HepG2 (cell line): ENCODE results near the gene KRT84. TPM values are rescaled to one million over a fixed set of nuclear protein-coding genes. Genes with fewer than 3 reads are reported as not detected.

Source experiments
- ATAC-seq: fragments of 200-7000 bp; cut with Tn5 transposase; 3 replicates; pipeline ENCODE4 v1.9.1; 2020; ENCODE audit warnings: mild to moderate bottlenecking, moderate library complexity
- BruUV-seq: library from RNA; stranded (reverse); fragments of 400-500 nt; replicated peaks from 2 replicates; lab custom pipeline; 2021; lab: Mats Ljungman, UMichigan
- CTCF ChIA-PET: fragments of 300-600 bp; formaldehyde crosslinking; extraction: SDS; loops from one replicate; lab custom pipeline; 2021; ENCODE audit warnings: low total read pairs, inconsistent platforms, low intra/inter-chr PET ratio; lab: Yijun Ruan, JAX
- POLR2A ChIA-PET: fragments of 350-600 bp; sonication (Branson Sonifier 250); formaldehyde crosslinking; loops from one replicate; lab custom pipeline; 2020; ENCODE audit warnings: antibody characterized with exemption, inconsistent platforms; lab: Yijun Ruan, JAX
- DNase-seq: peaks from one replicate; pipeline ENCODE4 v3.0.0-alpha.2; 2015; ENCODE audit warnings: low spot score
- FAIRE-seq: peaks from 3 replicates; lab custom pipeline; 2011; peaks lifted over from hg19 to GRCh38; lab: Jason Lieb, UNC
- H2AFZ ChIP-seq: one replicate; pipeline ENCODE4 v1.6.1; 2011; ENCODE audit warnings: low read length, inconsistent platforms
- H3K27ac ChIP-seq: fragments of 300-600 bp; 3 replicates; pipeline ENCODE4 v1.8.0; 2011; ENCODE audit warnings: mixed run types, mild to moderate bottlenecking, mixed read lengths, low read length, inconsistent platforms; ENCODE audit not compliant: insufficient read depth; ENCODE audit errors: extremely low read length
- H3K27me3 ChIP-seq, 2 experiments: fragments of 200-600 bp in 1 of 2; 2 replicates in 1 of 2; 3 replicates in 1 of 2; pipeline versions ENCODE4 v1.6.0 to v1.8.0; 2011; ENCODE audit warnings: low read length in 2 of 2, mild to moderate bottlenecking in 2 of 2, moderate library complexity in 2 of 2, inconsistent platforms in 1 of 2; ENCODE audit not compliant: insufficient read depth in 2 of 2, control insufficient read depth in 1 of 2
- H3K36me3 ChIP-seq, 2 experiments: fragments of 200-600 bp in 1 of 2; replicated peaks in 1 of 2; 2 replicates in 1 of 2; 3 replicates in 1 of 2; pipeline versions ENCODE4 v1.5.1 to v1.8.0; 2011; ENCODE audit warnings: low read length in 2 of 2, inconsistent platforms in 1 of 2; ENCODE audit not compliant: insufficient read depth in 2 of 2, control insufficient read depth in 1 of 2
- H3K4me1 ChIP-seq: 2 replicates; pipeline ENCODE4 v1.5.1; 2012; ENCODE audit warnings: low read length, inconsistent platforms; ENCODE audit not compliant: insufficient read depth
- H3K4me2 ChIP-seq: 2 replicates; pipeline ENCODE4 v1.6.0; 2011; ENCODE audit warnings: low read depth, low read length, inconsistent platforms
- H3K4me3 ChIP-seq, 3 experiments: fragments of 200-600 bp in 1 of 3; sonication (generic), shearing (Covaris generic) in 1 of 3; replicated peaks in 1 of 3; 2 replicates each; pipeline ENCODE4 v1.5.1; 2011 to 2016; ENCODE audit warnings: low read length in 3 of 3, inconsistent platforms in 2 of 3, low read depth in 2 of 3, mild to moderate bottlenecking in 2 of 3, control low read depth in 1 of 3, mixed read lengths in 1 of 3; ENCODE audit not compliant: insufficient read depth in 1 of 3
- H3K79me2 ChIP-seq: one replicate; pipeline ENCODE4 v1.6.1; 2011; ENCODE audit warnings: low read length, inconsistent platforms; ENCODE audit not compliant: insufficient read depth
- H3K9ac ChIP-seq: 2 replicates; pipeline ENCODE4 v1.6.0; 2011; ENCODE audit warnings: mild to moderate bottlenecking, low read depth, low read length, inconsistent platforms; ENCODE audit not compliant: insufficient read depth
- H3K9me3 ChIP-seq: 2 replicates; pipeline ENCODE4 v1.5.1; 2012; ENCODE audit warnings: mild to moderate bottlenecking, low read length
- H4K20me1 ChIP-seq: 2 replicates; pipeline ENCODE4 v1.6.0; 2011; ENCODE audit warnings: inconsistent platforms, mild to moderate bottlenecking, low read length, moderate library complexity; ENCODE audit not compliant: insufficient read depth
- ERF ChIP-seq: IDR thresholded peaks from 2 replicates; pipeline ENCODE4 v1.6.1; 2018; ENCODE audit warnings: missing biosample characterization, missing genetic modification reagents
- GTF2F1 ChIP-seq: fragments of 150-350 bp; IDR thresholded peaks from 2 replicates; pipeline ENCODE4 v1.6.1; 2014; ENCODE audit warnings: low read length
- GTF3A ChIP-seq: sonication (generic); formaldehyde crosslinking; conservative IDR thresholded peaks from 2 replicates; pipeline ENCODE4 v1.4.0; 2020; ENCODE audit warnings: mild to moderate bottlenecking, missing genetic modification reagents
- KAT2B ChIP-seq: fragments of 150-350 bp; IDR thresholded peaks from 2 replicates; pipeline ENCODE4 v1.6.1; 2014; ENCODE audit warnings: low read depth, low read length, borderline replicate concordance
- NFAT5 ChIP-seq: sonication (generic); formaldehyde crosslinking; IDR thresholded peaks from 2 replicates; pipeline ENCODE4 v1.4.0; 2020; ENCODE audit warnings: missing genetic modification reagents
- NFKB2 ChIP-seq: sonication (generic); formaldehyde crosslinking; IDR thresholded peaks from 2 replicates; pipeline ENCODE4 v1.4.0; 2020; ENCODE audit warnings: missing genetic modification reagents, borderline replicate concordance
- POLR2AphosphoS5 ChIP-seq: IDR thresholded peaks from 2 replicates; pipeline ENCODE4 v1.6.1; 2012; ENCODE audit warnings: low read depth, low read length
- RARA ChIP-seq: IDR thresholded peaks from 2 replicates; pipeline ENCODE4 v1.6.1; 2016; ENCODE audit warnings: missing genetic modification reagents, missing compliant biosample characterization
- RBFOX2 ChIP-seq: fragments of 200-400 bp; formaldehyde crosslinking; IDR thresholded peaks from 2 replicates; pipeline ENCODE4 v1.6.1; 2017; ENCODE audit warnings: low read depth, mild to moderate bottlenecking, low read length
- SNRNP70 ChIP-seq: fragments of 200-400 bp; formaldehyde crosslinking; IDR thresholded peaks from 2 replicates; pipeline ENCODE4 v1.6.1; 2017; ENCODE audit warnings: mild to moderate bottlenecking, low read depth, low read length, moderate library complexity
- THAP7 ChIP-seq: sonication (generic); formaldehyde crosslinking; IDR thresholded peaks from 2 replicates; pipeline ENCODE4 v1.8.1; 2023; ENCODE audit warnings: mild to moderate bottlenecking, missing genetic modification reagents
- TMF1 ChIP-seq: sonication (generic); formaldehyde crosslinking; IDR thresholded peaks from 2 replicates; pipeline ENCODE4 v1.8.1; 2022; ENCODE audit warnings: low read depth, missing genetic modification reagents
- ZNF432 ChIP-seq: sonication (generic); formaldehyde crosslinking; IDR thresholded peaks from 2 replicates; pipeline ENCODE4 v1.5.0; 2020; ENCODE audit warnings: missing genetic modification reagents, mild to moderate bottlenecking, borderline replicate concordance
- ZNF740 ChIP-seq: sonication (generic); formaldehyde crosslinking; IDR thresholded peaks from 2 replicates; pipeline ENCODE4 v1.4.0; 2020; ENCODE audit warnings: missing genetic modification reagents
- WGBS: methylation state at CpG from one replicate; pipeline ENCODE4 v1.1.6; 2017; ENCODE audit warnings: low lambda C conversion rate; 5-methylcytosine and 5-hydroxymethylcytosine counted together
- in situ Hi-C: cut with HindIII; loops from 2 replicates; pipeline ENCODE4 v1.10.0; 2017; ENCODE audit warnings: low pct_unique_long_range_greater_than_20kb; ENCODE audit not compliant: extremely low pct_ligation_motif_present
- intact Hi-C: fragments of 100-400 bp; cut with micrococcal nuclease; formaldehyde crosslinking; loops from one replicate; pipeline ENCODE4 v1.10.0; 2022; ENCODE audit not compliant: unreplicated experiment
- polyA plus RNA-seq, 8 experiments: library from polyadenylated mRNA; depleted of rRNA in 3 of 8; stranded (reverse) in 7 of 8; unstranded in 1 of 8; fragments of >200 nt; fragmentation: Illumina TruSeq in 4 of 8; extraction: Trizol in 4 of 8; gene quantifications; 2 replicates each; pipeline versions ENCODE4 v1.2.1 to v1.2.3, GENCODE V29; 2011 to 2016; ENCODE audit warnings: low read depth in 4 of 8, missing spikeins in 1 of 8, mixed read lengths in 1 of 8; ENCODE audit not compliant: insufficient read depth in 1 of 8
- total RNA-seq, 5 experiments: library from RNA; depleted of rRNA; stranded (reverse); fragments of >200 nt; fragmentation: Illumina TruSeq; extraction: Trizol; gene quantifications; 2 replicates each; pipeline ENCODE4 v1.2.3, GENCODE V29; 2016; ENCODE audit warnings: low read depth in 1 of 5

Gene KRT84
- total and polyA plus RNA-seq, 2 of the 13 experiments (the other 11 are each of a cell fraction or from before 2014, with no cell fraction given) = not detected

GRCh38 chr12:52349196-52349595 is 36.3 kb downstream of the KRT84 start:
- ATAC-seq = no peak
- H3K4me1 ChIP-seq = peaks cover 10% of the 10 kb centered on the region
- H3K36me3 ChIP-seq = no peaks in the 10 kb centered on the region
- no peak for TF ChIP-seq GTF2F1
- TF ChIP-seq NFAT5 = no peak
- TF ChIP-seq ZNF432 (CRISPR knock-in tag) = no peak
- no peak for TF ChIP-seq SNRNP70
- TF ChIP-seq NFKB2 (CRISPR knock-in tag) = no peak
- no peak for TF ChIP-seq TMF1 (CRISPR knock-in tag)
- TF ChIP-seq RBFOX2 = no peak
- TF ChIP-seq POLR2AphosphoS5 = no peak
- no peak for TF ChIP-seq RARA (CRISPR knock-in tag)
- TF ChIP-seq KAT2B = no peak
- TF ChIP-seq ERF (CRISPR knock-in tag) = no peak
- TF ChIP-seq ZNF740 (CRISPR knock-in tag) = no peak
- no peak for TF ChIP-seq GTF3A (CRISPR knock-in tag)
- TF ChIP-seq THAP7 = no peak
- no peaks in the 10 kb centered on the region for H4K20me1 ChIP-seq
- no peak overlapping the region for H3K27ac ChIP-seq
- H3K9ac ChIP-seq = no peak overlapping the region
- H3K27me3 ChIP-seq = peaks cover 0 to 33% of the 10 kb centered on the region in 2 experiments; a peak in 4 of 5 replicates
- no peaks in the 10 kb centered on the region for H3K79me2 ChIP-seq
- H3K4me2 ChIP-seq = no peak overlapping the region
- H3K4me3 ChIP-seq = no peak overlapping the region
- DNase-seq = no peak
- H3K9me3 ChIP-seq = no peaks in the 10 kb centered on the region
- no peak overlapping the region for H2AFZ ChIP-seq
- in situ Hi-C loops = no loop called here
- POLR2A ChIA-PET = no interaction called here
- intact Hi-C loops = no loop called here
- no peak for FAIRE-seq
- CTCF ChIA-PET = no interaction called here
- WGBS = 10% methylated on average over 6 of the region's 6 CpGs
- no TSS peak for BruUV-seq
